Activated CD4-positive, alpha-beta T cell treated with anti-CD3 and anti-CD28 coated beads for 24 hours (primary cell): Measurements from ENCODE around the gene FTMT.
"Not testable (repeated sequence)": the region's sequence is repeated elsewhere in the genome, so short reads cannot be mapped to it uniquely, and the experiment has no call there.

ENCODE experiments used
- DNase-seq, 2 donors: peaks; one replicate each; pipeline ENCODE4 v3.0.0-alpha.2; 2020; ENCODE audit warnings: low read depth in 2 of 2

Gene FTMT

GRCh38 chr5:121851643-121852574 lies at the start of gene FTMT:
TSS of gene FTMT (plus strand) at chr5:121851882. CDS start at chr5:121851964, 82 bp downstream.
- no peak for DNase-seq

GRCh38 chr5:121805251-121805650 lies 46.4 kb upstream of the FTMT start:
- not testable (repeated sequence) for DNase-seq

DNA sequence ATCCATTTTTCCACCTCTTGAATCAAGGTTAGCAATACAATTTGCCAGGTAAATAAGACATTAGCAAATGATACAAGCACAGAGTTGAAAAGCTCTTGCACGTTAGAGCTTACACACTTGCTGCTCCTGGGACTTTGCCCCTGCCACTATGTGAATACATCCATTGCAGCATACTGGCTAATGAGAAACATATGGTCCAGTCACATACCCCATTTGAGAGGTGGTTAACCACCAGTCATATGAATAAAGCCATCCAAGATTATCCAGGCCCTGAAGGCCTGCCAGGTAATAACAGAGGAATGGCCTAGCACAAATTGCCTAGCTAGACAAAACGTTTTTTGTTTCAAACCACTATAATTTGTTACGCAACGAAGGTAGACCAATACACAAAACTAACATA lies 45.8 kb upstream of the FTMT start:
- DNase-seq = no peak

- DNase-seq = no peak
These were observed 35.5 kb upstream of the FTMT start for GRCh38 chr5:121816164-121816563.

- DNase-seq = no peak
These were observed 31.9 kb upstream of the FTMT start for GRCh38 chr5:121819682-121820261.

- DNase-seq = no peak
These were observed 18.1 kb upstream of the FTMT start for GRCh38 chr5:121833617-121834016.

DNA sequence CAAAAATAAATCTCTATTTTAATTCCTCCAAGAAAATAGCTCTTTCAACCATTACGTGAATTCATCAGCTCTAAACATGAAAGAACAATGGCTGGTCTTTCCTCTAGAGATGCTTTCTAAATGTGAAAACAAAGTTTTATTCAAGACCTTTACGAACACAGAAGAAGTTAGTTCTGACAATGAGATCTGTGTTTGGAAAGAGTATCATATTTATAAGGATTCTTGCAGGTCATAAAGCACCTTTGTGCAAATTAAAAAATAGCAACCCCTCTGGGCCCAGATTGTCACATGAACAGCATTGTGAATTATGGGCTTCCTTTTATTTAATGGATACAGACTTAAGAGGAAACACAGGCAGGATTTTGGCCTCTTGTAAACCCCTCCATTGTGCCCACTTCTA lies 17.7 kb upstream of the FTMT start:
- DNase-seq = no peak

DNA sequence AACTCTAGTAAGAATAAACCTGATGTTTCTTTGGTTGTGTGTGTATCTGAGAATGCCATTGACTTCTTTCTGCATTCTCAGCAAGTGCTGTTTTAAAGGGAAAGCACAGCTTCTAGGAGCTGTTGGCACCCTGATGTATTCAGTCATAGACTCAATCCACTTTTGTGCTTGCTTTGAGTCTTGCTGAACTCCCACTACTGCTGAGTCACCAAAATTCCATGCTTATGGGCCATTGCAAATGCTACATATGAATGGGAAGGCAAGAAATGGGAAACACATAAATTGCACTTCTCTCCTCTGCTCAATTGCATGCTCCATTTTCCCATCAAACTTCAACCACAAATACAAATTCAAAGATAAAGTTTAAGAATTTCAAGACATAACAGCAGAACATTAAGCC lies 9.8 kb upstream of the FTMT start:
- no peak for DNase-seq

- DNase-seq = no peak
These were observed 1.4 kb upstream of the FTMT start for GRCh38 chr5:121850272-121850671.

DNA sequence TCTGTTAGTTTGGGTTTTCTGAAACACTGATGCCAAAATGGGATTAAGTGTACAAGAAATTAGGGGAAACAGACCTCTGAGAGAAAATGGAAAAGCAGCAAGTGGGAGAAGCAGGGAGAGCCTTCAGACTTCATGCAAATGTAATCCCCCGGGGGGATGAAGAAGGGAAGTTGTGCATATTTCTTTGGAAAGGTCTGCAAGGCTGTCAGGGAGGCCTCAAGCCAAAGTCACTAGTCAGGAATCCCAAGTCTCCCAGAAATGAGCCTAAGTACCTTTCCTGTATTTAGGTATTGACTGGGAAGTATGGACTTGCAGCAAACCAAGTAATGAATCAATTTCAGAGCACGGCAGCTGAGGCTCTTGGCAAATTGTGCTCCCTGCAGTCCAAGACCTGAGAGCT lies 2.2 kb downstream of the FTMT start:
- no peak for DNase-seq

DNA sequence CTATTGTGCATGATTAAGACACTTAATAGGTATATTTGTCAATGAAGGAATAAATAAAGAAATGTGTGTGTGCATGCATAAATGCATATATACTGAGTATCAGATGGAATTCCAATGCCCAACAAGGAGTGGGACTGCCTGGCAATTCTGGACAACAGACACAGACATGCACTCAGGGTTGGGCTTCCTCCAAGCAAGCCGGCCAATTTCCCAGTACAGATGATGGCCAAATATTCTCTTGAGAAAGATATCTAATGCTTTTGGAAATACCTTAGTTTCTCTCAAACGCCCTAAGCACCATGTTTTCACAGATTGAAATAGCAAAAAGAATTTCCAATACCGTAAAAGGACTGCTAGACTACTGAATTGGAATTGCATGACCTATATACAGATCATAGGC lies 11.1 kb downstream of the FTMT start:
- DNase-seq = no peak

GRCh38 chr5:121863753-121864285 lies 12.1 kb downstream of the FTMT start:
- no peak for DNase-seq

DNA sequence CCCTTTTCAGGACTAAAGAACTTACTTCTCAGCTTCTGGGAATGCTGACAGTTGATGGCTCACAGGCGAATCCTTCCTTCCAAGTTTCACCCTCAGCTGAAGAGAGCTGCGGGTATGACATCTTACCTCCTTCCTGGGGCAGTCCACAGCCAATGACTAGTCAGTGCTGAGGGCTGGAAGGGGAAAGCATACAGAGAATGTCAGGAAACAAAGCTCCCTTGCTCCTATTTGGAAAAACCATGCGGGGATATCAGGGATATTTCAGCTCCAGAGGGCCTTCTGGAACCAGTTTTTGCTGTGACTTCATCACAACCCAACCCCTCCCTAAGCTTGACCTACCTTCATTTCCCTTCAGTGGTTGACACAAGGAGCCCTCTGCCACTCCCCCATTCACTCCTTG lies 15.7 kb downstream of the FTMT start:
- no peak for DNase-seq

DNA sequence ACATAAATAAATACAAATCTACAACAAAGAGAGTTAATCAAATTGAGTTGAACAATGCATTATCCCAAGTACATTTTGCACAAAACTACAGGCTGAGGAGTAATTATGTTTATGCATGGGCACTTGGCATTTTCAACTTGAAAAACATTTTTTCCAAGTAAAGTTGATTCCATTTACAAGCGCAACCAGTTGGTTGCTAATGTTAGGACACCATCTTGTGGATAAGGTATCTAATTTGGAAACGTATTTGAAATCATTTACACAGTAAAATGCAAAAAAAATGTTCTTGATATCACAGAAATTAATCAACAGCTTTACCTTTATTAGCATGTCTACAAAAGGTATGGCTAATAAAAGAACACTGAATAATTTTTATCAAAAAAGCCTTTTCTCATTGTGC lies 18.8 kb downstream of the FTMT start:
- no peak for DNase-seq

DNA sequence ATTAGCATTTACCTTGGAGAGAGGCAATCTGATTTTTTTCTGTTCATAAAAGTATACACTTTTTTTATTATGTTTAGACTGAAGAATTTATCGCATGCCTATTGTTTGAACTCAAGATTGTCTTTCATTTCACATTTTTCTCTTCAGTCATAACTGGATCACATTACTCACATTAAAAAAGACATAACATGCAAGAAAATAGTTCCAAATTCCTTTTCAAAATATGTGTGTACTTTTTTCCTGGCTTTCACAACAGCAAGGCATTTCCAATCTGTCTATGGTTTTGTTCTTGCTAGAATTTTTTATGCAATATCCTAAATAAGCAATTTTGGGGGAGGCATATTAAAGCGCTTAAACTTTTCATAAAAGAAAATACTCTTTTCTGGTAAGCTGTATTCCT lies 21.2 kb downstream of the FTMT start:
- no peak for DNase-seq

DNA sequence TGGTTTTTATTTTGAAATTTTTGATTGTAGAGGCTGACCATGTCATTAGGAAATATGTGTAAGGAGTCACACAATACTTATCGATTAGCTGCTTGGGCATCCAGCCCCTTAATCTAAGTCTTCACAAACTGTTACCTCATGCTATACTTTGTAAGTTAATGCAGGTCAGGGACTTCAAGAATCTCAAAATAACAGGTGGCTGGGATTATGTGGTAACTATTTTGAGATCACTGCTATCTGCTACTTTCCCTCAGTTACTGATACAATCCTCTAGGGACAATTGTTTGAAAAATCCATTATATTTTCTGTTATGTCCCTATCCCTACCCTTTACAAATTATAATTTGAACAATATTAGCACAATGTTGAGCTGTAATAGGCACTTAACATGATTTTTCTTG lies 21.7 kb downstream of the FTMT start:
- no peak for DNase-seq

DNA sequence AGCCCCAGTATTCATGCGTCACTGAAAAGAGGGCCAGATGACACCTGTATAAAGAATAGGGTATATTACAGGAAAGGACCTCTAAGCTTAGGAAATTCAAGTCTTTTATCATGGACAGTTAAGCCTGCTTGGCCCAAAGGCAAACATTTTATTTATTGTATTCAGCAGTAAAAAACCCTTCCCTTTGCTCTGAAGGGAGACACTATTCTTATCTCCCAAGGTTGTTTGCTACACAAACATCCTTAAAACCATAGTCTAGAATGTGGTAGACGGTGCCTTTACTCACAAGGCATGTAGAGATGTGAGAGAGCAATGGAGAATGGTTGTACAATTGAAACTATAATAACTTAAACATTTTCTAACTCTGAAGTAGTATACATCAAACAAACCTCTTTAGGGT lies 33.9 kb downstream of the FTMT start:
- no peak for DNase-seq

DNA sequence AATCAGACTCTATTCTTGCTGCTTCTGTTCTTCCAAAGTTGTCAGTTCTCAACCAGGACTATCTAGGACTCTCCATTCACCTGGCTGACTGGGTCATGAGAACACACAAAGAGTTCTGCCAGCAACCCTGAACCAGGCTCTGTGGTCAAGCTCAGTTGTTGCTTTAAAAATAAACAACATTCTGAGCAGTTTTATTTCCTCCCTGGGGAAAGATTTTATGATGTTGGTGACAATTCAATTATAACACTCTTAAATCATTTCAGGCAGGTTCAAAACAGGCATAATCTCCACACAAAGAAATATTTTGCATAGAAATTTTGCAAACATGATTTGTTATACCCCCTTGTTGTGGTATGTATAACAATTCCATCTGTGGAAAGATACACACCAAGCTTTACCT lies 36.0 kb downstream of the FTMT start:
- DNase-seq = no peak

DNA sequence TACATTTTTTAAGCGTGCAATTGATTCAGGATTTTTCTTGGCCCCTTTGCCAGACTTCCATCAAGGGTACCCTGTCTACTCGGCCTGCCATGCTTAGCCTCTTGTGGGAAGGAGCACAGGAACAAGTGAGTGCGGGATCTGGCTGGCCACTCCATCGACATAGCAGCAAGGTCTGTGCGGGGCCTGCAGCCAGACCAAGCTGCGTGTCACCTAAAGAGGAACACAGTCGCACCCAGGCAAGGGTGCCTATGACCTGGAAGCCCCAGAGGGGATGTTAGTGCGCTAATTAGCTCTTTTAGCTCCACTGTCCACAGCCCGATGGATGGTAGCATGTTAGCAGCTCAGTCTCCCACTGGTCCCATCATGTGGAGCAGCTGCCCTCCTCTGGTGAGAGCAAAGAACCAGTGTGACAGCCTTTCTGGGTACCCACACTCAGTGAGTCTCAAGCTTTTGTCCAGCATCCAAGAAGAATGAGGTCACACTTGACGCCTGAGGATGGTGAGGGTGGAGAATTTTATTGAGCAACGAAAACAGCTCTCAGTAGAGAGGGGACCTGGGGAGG lies 38.7 kb downstream of the FTMT start:
- no peak for DNase-seq

GRCh38 chr5:121897341-121897740 lies 45.7 kb downstream of the FTMT start:
- no peak for DNase-seq

GRCh38 chr5:121899346-121899745 lies 47.7 kb downstream of the FTMT start:
- DNase-seq = no peak
